Activated T-helper 1 cell treated with anti-CD3 and anti-CD28 coated beads, Interleukin-2, amount 50 U/mL, for 16 hours (primary cell): ENCODE measurements around the gene ZNF408.
"Not testable (repeated sequence)": the region's sequence is repeated elsewhere in the genome, so short reads cannot be mapped to it uniquely, and the experiment has no call there.

Experiments
- DNase-seq, 2 donors: peaks; one replicate each; pipeline ENCODE4 v3.0.0-alpha.2; 2020; ENCODE audit warnings: low read depth in 1 of 2, low spot score in 1 of 2

The ZNF408 gene

GRCh38 chr11:46700241-46701077 is at the start of gene ZNF408, which contains the start of gene ARHGAP1:
TSS of gene ZNF408 (plus strand) at chr11:46701031. CDS start at chr11:46701048, 17 bp downstream.
TSS of gene ARHGAP1 (minus strand) at chr11:46700619. CDS start at chr11:46696107, 4,512 bp downstream.
- DNase-seq, result peak; percentile 99

- DNase-seq, result no peak
These were observed 45.2 kb upstream of the ZNF408 start for GRCh38 chr11:46655631-46656030.

DNA sequence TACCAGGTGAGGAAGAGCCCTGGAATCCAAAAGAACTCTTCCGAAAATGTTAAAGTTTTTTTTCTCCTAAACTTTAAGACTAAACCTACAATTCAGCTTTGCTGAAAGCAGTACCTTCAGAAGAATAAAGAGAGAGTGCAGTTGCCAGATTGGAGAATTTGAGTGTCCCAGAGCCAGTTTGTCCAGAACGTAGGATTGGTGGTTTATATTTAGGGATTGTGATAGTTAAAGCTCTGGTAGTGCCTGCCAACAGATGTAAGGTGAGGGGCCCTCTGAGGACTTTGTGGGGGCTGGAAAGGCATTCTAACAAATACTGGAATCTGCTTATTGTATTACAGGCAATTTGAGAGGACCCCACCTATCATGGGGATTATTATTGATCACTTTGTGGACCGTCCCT is 43.6 kb upstream of the ZNF408 start:
- DNase-seq, result no peak

GRCh38 chr11:46658259-46658658 is 42.6 kb upstream of the ZNF408 start:
- no peak for DNase-seq

DNA sequence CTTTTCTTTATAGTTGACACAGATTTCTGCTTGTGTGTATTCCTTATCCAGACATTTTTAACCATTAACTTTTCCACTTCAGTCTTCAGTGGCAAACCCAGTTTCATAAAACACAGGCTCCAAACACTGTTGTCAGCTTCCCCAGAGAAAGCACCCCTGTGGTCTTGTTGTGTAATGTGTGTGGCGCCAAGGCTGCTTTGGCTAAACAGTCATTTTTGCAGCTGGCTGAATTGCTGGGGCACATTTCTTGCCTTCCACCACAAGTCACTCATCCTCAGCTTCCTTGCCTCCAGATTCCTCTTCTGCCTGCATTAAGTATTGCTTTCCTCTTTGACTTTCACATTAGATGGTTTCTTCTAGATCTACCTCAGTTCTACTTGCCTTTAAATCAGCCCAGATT is 40.9 kb upstream of the ZNF408 start:
- no peak for DNase-seq

DNA sequence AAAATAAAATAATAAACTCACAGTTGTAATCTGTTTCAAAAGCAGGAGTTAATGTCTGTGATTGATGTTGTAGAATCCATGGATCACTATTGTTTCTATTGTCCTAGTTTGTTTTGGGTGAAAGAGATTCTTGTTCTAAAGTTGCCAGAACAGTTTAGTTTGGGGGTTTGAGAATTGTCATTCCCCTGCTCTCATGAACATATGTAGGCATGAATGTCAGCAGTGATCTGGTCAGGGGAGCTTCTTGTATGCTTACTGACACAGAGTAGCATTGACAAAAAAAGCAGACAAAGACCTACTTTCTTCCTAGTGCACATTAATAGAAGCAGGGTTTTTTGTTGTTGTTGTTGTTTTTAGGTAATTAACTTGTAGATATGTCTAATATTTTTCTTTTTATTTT is 39.0 kb upstream of the ZNF408 start:
- DNase-seq, result no peak

DNA sequence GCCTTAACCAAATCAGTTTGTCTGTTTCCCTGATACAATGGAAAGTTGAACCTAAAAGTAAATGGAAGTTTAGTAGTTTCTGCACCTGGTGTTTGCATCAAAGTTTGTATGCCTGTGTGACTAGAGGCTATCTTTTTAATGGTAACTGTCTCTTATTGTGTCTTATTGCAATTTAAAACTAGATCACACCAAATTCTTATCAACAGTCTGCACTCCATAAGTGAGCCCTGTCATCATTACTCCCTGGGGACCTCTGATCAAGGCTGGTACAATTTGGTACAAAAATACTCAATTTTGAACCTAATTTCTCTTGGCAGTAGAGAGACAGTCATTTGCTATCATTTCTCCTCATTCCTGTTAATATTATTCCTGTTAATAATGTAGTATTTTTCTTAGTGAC is 38.5 kb upstream of the ZNF408 start:
- DNase-seq, result no peak

DNA sequence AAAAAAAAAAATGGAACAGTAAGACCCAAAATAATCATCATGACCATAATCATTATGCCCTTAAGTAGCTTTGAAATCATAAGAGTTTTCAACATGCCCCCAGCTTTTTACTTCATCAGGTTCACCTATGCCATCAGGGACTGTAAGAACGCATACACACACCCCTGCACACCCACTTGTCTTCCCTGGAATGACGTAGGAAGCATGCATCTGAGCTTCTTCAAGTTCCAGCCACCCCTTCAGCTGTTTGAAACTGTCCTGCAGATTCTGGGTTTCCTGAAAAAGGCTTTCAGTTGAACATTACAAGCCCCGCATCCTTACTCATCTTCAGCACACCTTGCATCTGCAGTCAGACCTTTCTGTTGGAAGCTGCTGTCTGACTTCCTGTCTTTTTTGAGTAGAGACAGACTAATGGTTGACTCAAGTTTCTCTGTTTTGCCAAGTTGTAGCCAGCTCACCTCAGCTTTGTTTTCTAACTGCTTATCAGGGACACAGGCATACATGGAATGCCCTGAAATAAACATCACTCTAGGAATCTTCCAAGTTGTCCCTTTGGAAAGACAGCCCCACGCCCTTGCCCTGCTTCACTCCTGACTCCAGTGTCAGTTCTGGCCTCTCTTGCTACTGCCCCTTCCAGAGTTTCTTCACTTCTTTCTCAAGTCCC is 37.4 kb upstream of the ZNF408 start:
- no peak for DNase-seq

DNA sequence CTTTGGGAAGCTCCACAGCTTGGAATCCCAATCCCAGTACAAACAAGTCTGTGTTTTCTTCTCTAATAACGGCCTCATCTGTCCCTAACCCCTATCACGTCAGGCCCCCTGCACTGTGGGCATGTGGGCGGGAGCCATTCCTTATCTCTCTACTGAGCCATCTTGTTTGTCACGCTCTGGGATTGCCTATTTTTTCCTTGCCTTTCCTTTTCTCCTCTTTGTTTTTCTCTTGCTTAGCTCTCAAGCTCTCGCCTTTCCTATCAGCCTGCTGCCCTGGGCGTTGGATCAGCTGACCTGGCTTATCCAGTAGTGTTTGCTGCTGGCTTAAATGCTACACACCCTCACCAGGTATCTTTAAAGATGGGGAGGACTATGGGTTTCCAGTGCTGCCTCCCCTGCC is 36.2 kb upstream of the ZNF408 start:
- no peak for DNase-seq

- no peak for DNase-seq
These were observed 35.5 kb upstream of the ZNF408 start for GRCh38 chr11:46665356-46665755.

DNA sequence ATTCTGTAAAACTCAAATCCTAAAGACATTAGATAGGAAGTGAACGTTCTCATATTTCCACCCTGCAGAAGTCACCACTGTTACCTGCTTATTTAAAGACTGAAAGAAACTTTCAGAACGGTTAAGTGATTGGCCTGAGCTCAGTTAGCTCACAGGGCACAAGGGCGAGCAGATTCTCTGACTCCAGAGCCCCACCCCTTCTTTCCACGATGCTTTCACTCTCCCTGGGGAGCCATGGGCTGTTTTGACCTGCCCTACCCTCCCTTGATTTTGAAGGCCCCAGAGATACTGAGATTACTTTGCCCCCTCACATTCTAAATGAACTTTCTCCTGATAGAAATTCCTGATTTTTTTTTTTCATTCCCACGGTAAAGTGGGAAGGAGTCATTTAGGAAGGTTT is 34.3 kb upstream of the ZNF408 start:
- DNase-seq, result no peak

DNA sequence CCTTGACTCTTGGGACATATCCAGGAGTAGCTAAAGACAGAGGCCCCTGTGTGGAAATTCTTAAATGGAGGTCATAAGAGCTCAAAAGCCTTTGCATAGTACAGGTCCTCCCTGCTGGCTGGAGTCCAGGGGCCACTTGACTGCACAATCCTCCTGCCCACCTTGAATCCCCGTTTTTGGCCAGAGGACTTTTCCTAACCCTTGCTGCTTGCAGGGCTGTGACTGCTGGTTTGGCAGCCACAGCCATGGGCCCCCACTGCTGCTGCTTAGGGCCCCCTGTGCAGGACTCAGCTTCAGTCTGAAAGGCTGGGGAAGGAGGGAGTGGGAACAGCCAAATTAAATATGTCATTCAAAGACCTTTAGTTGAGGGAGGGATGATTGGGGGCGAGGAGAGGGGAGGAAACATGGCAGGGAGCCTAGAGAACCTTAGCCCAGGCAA is 33.8 kb upstream of the ZNF408 start:
- no peak for DNase-seq

DNA sequence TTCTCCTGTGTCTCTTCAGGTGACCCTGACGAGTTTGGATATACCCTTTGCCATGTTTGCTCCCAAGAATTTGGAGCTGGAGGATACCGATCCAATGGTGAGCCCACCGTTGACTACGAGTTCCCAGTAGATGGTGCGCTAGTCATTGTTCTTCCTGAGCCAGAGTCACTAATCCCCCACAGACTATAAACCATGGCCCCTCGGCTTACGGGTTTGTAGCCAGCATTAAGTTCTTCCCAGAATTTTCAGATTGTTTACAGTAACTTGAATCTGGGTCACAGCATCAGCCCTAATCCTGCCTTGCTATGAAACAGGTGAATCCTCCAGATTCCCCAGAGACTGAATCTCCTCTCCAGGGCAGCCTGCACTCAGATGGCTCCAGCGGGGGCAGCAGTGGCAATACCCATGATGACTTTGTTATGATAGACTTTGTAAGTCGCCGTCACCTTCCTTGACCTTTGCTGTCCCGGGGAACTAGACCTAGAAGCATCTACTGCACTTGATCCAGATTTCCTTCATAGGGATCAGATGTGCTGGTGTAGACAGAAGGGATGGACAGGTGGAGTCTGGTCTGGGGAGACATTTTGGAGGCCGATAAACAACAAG is 32.2 kb upstream of the ZNF408 start:
- no peak for DNase-seq

DNA sequence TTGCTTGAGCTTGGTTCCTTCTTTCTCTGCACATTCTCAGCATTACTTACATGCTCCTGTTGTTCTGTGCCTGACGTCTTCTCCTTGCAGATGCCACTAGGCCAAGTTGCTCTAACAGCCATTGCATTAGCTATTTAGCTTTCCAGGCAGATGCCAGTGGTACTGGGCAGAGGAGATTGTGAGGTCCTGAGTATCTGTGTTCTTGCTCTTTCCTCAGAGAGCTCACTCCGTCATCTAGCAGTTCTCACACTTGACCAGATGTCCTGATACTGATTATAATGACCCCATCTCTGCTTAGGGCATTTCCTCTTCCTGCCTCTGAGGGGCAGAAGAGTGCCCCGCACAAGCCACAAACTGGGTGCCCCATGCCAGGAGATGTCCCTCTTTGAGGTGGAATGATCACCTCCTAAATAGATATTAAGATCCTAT is 31.1 kb upstream of the ZNF408 start:
- no peak for DNase-seq

DNA sequence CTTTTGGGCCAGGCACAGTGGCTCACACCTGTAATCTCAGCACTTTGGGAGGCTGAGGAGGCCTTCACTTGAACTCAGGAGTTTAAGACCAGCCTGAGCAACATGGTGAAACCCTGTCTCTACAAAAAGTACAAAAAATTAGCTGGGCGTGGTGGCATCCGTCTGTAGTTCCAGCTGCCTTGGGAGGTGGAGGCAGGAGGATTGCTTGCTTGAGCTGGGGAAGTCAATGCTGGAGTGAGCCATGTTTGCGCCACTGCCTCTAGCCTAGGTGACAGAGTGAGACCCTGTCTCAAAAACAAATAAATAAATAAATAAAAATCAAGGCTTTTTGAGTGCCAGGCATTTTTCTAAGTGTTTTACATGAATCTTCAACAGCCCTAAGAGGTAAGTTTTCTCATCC is 30.3 kb upstream of the ZNF408 start:
- not testable (repeated sequence) for DNase-seq

DNA sequence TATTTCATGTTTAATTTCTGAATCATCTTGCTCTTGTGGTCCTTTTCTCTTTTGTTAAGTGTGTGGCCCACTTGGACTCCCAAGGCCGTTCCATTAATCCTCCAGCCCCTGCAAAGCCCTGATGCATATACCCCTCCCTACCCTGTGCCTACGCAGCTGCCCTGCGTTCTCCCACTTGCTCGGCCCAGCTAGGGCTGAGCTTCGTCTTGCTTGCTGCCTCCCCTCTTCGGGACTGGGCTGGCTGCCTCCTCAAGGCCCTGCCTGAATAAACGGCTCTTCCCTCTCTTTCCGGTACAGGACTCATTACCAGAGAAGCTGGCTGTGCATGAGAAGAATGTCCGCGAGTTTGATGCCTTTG is 28.9 kb upstream of the ZNF408 start:
- DNase-seq, result no peak

- DNase-seq, result no peak
These were observed 28.4 kb upstream of the ZNF408 start for GRCh38 chr11:46672381-46672839.

DNA sequence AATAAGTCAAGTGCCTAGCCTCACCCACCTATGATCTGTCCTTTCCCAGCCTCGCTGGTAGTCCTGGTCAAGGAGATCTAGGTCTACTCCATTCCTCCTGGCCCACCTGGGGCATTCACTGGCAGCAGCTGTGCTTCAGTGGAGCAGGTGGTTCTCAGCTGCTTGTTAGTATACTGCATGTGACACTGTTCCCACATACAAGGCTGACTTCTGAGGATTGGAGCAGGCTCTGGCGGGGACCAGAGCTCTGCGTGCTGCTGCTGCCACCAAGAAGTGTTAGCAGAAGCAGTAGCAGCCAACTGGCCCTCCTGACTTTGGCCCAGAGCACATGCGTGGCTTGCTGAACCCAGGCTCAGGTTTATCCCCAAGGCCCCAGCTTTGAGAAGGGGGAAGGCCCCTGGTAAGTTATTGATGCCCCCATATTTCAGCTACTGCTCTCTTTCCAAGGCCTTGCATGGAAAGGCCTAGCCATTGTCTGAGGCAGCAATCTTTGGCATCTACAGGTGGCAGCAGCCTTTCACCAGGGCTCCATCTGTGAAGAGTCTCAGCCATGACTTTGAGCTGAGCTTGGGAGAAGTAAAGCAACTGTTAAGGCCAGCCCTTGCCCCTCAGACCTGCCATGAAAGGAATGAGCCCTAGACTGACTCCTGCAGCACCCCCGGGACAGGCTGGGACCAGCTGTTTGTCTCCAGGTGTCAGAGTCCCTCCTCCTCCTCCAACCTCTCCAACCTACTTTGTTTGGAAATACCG is 26.9 kb upstream of the ZNF408 start:
- DNase-seq, result no peak

DNA sequence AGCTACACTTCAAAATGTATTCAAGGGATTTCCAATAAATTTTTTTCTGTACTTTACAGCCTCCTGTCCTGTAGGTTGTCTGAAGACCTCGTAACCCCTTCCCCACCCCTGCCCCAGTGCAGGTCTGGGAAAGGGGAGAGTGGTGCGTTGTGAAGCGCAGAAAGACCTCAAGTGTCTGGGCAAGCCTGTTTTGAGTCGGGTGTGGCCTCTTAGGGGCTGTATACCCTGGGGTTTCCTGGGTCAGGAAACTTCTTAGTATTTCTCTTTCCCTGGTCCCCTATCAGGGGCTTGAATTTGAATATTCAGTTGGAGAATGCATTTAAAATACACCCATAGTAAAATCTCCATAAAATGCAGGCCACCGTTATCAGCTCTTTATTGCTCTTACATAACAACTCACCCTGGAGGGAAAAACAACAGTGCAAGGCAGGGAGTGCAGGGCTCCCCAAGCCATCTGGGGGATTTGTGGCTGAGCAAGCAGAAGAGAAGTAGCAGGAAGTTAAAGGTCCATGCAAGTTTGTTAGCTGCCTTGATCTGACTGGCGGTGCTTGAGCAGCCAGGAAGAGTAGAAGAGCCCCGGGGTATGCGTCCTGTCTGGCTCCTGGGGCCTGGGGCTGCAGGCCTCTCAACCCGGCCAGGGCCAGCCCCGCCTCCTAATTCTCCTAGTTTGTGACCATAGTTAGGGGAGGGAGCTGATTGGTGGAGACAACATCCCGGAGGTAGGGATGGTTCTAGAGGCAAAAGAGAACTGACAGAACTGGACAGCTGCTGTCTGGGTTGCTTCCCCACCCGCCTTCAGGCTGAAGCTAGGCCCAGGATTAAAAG is 26.2 kb upstream of the ZNF408 start:
- DNase-seq, result no peak

DNA sequence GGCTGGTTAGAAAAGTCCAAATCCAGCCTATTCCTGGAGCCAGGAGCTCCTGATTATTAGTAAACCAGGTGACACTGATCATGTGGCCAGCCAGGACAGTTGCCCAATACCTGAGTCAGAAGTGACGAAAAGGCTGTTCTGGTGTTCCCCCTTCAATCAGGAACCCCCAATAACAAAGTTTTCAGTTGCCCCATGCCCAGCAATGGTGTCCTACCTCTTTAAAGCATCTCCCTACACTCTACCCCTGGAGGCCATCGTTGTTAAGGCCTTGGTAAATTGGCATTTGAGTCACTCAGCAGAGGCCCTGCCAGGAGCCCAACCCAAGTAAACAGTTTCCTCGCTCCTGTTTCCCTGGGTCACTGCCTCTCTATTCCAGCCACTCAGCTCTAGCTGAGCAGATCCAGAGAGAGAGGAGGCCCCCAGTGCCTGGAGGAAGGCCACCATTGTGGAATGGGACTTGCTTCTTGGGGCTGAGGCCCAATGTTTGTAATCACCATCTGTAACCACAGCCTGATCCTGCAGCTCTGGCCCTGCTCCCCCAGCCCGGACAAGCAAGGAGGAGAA is 25.5 kb upstream of the ZNF408 start:
- no peak for DNase-seq
